HUDEP-2 (cell line): ENCODE data around the gene NTRK2.
"Not testable (repeated sequence)": the region's sequence is repeated elsewhere in the genome, so short reads cannot be mapped to it uniquely, and the experiment has no call there.

ENCODE experiments used
- DNase-seq, 76 experiments: peaks; one replicate each; lab custom pipeline; 2025; ENCODE audit not compliant: unreplicated experiment in 76 of 76; lab: John Stamatoyannopoulos, UW

NTRK2 gene

DNA sequence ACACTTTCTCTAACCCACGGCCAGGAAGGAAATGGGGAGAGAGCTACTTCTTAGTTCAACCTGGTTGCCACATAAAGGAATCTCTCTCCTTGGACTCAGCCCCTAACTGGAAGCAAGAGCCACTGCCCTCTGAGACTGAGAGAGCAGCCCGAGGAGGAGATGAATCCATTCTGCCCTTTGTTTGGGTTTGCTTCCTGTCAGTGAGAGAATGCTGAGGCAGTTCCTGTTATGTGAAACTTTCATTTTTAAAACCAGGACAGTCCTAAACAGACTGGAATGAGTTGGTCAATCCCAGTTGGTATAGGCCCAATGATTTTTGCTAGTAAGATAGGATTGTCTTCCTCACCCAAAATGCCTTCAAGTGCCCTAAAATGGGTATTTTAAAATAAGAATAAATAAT, 205.1 kb downstream of the NTRK2 start:
- no peak for DNase-seq

DNA sequence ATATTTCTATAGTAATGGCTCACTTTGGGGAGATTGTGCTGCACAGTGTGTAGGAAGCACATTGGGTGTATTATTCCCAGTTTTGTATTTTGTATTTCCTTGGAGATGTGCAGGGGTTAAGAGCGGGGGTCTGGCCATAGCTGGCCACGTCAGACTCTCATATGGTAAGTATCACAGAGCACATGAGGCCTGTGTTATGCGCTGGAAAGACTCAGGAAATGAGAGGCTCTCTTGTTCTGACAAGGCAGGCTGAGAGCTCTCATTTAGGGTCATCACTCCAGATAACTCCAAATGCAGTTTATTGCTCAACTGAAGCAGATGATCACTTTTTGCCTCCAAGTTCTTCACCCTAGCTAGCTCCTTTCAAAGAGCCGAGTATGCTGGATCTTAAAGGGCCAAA, 205.7 kb downstream of the NTRK2 start:
- DNase-seq, result no peak

DNA sequence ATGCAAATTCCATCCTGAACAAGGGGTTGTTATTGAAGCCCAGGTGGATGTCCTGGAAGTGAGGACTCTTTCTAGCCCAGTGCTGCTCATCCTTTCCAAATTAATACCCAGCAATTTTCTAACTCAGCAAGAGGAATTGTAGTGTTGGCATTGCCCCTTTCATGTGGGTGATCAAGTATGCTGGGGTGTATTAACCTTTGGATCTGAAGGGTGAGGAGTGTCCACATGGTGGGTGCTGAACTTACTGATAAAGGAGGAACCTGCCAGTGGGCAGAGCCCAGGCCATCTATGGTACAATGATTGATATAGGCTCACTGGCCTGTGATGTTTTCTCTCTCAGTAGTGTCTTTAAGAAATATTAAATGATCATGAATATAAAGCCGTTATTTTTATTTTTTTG, 210.1 kb downstream of the NTRK2 start:
- no peak for DNase-seq

DNA sequence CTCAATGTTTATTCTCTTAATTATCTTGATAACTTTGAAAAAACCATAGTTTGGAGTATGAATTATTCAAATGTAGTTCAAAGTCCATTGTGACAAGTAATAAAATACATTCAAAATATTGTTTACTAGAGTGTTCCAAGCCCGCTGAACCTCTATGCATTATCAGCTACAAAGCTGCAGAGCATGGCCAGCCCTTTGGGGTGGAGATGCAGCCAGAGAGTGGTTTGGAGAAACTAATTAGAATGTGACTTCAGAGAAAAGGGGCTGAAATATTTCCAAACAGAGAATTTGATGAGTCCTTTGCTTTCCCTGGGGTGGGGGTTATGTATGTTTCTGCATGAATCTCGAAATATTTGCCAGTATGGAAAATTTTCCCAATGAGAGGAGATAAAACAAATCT, 211.3 kb downstream of the NTRK2 start:
- DNase-seq, result no peak

DNA sequence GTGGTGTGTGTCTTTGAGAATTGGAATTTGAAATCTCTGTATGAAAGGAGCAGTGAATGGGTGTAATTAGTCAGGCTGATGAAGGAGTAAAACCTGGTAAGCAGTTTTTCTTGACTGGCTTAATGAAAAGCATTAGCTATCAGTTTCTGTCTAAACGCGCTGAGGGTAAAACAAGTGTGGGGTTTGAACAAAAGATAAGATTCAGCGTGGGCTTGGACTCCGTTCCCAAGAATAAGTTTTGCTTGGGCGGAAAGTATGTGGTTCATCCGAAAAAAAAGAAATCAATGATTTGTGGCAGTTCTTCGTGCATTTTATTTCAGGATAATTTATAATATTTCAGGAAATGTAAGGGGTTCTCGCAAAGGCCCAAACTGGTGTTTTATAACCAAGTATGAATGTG, 217.3 kb downstream of the NTRK2 start:
- DNase-seq, result no peak

DNA sequence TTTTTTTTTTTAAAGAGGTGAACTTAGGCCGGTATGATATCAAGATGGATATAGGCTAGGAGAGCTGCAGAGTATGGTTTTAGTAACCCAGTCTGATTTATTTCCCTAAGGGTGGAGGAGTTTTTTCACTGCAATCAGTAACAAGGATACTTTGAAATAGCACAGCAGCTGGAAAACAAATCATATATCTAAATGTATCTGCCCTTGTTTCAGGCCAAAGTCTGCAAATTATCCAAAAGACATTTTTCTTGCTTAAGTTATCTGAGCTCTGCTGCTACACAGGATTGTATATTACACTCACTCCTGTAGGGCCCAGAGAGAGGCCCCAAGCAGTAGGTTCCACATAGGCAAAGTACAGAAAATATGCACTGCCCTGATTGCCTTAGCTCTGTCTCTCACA, 222.4 kb downstream of the NTRK2 start:
- no peak for DNase-seq

DNA sequence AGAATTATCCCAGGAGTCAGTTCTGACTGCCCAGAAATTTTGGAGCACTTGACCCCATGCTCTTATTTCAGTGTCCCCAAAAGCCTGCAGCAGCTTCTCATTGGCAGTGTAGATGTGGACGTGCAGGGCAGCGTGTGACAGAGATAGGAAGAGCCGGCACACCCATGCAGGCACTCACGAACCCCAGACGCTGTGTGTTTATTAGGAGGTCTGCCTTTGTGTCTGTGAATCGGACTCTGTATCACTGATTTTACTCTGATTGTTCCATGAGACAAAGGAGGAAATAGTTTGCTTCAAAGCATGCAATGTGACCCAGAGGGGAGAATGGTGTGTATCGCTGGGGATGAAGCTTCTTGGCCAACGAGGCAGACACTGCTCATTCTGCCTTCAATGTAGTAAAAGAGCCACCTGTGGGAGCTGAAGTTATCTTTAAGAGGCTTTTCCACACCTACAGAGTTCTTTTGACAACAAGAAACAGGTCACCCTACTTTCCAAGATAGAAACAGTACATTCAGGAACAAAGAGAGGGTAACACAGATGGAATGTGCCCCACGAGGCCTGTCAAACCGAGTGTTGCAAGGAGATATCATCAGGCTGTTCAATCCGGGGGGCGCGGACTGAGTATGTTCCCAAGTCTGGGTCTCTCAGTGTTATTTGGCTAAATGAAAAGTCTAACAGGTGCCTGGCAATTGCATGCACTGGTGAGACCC, 224.0 kb downstream of the NTRK2 start:
- DNase-seq, result no peak

DNA sequence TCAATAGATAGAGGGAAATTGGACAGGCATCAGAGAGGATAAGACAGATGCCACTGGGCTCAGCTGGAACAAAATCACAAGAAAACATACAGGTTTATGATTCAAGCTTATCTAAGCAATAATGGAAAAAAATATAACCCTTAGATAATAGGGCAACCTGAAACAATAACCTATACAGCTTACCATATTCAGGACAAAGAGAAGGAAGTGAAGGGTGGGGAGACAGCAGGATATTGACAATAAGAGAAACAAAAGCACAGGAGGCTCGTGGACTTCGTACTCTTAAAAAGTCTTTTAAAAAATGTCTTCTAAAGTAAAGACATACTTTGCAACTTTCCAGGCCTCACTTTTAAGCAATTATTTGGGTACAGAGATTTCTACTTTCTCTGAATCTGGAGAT, 225.3 kb downstream of the NTRK2 start:
- no peak for DNase-seq

DNA sequence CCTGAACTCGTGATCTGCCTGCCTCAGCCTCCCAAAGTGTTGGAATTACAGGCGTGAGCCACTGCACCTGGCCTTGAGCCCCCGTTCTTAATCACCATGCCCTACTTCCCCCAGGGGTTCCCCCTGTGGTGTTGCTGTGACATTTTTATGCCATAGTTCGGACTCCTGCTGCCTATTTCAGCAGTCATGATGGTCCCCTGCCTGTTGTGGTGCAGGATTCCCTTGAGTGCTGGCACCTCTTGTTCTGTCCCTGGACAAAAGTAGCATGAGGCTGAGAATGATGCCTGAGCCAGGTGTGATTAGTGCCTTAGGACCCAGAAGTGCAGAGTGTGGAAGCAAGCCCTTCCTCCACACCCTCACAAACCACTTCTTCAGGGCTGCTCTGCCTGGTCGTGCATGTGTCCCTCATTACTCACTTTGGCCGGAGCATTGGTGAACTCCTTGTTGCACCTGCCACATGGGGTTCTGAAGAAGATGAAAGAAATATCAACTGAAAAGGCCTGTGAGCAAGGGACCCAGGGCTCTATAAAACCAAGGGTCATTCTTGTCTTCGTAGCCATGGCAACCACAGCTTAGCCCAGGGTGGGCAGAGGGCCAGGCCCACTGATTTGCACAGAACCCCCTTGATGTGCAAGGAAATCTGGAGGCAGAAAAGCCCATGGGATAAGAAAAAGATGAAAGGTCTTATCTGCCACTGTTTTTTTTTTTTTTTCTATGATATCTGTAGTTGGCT, 228.0 kb downstream of the NTRK2 start:
- no peak for DNase-seq

DNA sequence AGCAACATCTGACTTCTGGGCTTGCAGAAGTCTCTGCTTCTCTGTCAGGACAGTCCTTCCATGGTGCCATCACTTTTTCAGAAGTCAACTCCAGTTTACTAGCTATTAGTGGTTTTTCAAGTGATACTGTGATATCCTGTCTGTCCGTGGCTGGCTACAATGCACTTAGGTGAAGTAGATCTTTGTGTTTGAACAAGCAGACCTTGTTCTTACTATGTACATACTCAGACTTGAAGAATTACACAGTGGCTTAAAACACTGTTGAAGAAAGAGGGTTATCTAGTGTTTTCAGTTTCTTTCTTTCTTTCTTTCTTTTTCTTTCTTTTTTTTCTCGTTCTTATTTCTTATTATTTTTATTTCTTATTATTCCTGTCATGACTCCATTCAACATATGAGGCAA, 228.7 kb downstream of the NTRK2 start:
- no peak for DNase-seq

DNA sequence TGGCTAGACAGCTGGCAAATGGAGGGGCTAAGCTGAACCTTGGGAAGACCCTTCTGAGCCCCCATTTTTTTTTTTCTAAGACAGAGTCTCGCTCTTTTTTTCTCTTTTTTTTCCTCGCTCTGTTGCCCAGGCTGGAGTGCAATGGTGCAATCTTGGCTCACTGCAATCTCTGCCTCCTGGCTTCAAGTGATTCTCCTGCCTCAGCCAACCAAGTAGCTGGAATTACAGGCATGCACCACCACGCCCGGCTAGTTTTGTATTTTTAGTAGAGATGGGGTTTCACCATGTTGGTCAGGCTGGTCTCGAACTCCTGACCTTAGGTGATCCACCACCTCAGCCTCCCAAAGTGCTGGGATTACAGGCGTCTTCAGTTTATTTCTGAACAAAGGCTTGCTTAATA, 229.1 kb downstream of the NTRK2 start:
- DNase-seq, result not testable (repeated sequence)

DNA sequence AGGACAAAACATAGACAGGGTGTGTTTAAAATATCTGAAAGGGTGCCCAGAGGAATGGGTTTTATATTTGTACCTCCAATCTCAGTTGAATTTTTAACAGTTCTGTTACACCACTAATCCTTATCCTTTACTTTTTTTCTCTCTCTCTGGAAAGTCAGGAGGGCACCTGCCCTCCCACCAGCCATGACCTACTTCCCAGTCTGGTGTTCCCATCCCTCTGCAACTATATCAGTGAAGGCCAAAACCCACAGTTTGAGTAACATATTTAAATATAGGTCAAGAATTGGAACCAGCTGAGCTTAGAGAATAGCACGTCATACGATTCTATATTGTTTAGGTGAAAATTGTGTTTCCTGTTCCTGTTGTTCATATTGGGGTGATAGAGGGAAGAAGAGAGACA, 229.8 kb downstream of the NTRK2 start:
- DNase-seq, result no peak

DNA sequence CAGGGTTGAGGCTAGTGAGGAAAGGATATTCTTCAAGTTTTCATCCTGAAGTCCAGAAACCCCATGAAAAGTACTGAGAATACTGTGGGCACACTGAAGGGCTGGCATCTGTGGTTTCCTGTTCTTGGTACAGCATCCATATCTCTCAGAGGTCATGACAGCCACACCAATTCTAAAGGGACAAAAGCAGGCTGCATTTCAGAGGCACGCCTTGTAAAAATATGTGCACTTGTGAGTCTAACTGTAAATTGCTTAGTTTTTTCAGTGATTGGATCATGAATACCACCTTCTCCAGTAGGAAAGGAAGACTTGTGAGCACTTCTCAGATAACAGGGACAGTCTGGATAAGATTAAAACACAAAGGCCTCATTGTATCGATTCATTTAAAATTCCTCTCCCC, 230.9 kb downstream of the NTRK2 start:
- no peak for DNase-seq

DNA sequence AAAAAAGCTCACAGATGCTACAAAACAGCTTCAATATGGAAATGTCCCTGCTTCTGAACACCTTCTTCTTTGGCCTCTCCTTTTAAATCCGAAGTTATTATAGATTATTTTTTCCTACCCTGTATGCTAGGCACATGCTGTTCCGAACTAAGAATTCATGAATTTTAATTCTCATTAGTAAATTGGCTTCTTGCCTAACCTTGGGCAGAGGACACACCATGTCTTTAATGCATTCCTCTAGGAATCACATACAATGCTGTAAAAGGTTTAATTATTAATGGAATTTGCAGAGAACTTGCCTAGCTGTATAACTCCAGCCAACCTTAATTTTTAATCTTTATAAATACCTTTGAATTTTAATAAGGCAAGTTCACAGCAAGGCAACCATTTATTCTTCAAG, 234.4 kb downstream of the NTRK2 start:
- DNase-seq, result no peak

DNA sequence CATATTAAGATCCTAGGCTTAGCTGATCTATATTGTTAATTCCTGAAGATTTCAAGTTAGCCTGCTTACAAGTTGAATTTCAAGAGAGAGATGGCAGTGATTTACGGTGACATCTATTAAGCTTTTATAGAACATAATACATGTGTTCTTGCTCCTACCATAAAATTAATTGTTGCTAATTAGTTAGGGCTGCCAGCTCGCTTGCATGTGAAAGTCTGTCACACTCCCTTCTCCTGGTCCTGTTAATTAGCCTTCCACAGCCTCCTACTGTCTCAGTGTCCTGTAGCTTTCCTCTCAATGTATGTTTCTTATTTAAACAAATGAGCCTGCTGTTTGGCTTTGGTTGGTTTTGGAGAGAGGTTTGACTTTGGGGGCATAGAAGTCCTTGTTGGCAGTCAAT, 247.2 kb downstream of the NTRK2 start:
- DNase-seq, result no peak

DNA sequence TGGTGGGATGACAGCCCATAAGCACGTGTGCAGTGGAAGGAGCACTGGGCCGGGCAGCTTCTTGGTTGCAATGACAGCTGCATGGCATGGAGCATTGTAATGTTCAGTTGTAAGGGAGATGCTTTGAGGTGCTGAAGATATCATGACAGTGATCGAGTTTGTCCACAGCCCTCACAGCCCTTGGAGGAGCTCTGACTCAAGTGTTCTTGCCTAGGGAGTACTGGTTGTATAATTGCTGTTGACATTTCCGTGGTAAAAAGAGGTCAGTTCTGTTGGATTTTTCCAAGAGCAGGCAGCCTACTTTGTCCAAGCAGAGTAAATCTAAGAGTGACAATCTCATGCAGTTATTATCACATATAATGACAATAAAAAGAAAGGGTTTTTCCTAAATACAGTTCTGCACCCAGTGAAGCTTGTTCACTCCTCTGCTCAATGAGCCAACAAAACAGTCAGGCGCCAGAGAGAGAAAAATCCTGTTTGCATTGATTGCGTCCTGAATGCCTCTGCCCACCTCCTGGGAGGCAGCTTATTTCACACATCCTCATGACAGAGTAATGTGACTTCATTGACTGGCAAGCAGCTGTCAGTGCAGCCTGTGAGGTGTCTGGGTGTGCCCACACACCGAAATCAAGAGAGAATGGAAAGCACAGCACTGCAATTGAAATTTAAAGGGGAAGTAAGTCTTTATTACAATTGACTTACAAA, 248.0 kb downstream of the NTRK2 start:
- no peak for DNase-seq

DNA sequence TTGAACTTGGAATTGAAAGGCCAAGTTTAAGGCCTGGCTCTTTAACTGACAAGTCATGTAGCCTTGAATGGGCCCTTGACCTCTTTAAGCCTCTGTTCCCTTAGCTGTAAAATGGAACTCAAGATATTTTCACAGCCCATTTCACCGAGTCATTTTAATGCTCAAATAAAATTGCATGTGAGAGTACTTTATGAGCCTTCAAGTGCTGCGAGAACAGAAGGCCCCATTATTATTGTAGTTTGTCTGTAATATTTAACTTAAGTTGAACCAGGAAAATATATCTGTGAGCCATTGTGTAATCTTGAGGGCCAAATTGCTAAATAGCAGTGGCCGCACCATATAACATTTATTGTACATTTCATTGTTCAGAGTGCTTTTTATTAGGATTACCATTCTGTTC, 249.9 kb downstream of the NTRK2 start:
- DNase-seq, result no peak

DNA sequence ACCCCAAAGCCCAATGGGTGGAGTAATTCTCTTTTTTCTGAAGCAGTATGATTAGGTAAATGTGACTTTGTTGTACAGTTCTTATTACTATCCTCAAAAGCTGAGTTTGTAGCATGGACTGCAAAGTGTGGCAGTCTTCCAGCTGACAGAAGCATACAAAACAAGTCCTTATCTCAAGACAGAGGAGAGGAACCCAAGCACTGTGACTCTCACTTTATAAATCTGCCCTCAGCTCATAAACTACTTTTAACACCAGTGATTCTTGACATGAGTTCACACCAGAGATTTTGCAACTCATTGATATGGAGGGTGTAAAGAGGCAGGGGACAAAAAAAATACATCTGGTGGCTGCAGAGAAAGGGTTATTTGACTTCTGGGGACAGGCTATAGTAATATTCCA, 251.6 kb downstream of the NTRK2 start:
- no peak for DNase-seq

DNA sequence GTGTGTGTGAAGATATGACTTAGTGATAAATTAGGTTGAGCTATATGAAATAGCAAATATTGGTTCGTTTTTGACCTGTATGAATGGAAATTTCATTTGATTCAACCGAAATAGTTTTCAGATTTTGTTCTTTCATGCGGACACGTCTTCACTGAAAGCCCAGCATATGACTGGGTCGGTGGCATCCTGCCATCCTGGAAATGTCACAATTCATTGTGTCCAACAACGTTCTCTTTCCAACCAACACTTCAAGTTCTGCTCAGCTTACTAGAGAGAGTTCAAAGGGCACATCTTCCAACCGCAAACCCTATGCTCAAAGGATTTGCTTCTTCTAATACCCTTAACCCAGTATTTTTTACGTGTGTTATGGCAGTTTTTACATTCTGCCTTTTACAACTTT, 252.5 kb downstream of the NTRK2 start:
- DNase-seq, result no peak

DNA sequence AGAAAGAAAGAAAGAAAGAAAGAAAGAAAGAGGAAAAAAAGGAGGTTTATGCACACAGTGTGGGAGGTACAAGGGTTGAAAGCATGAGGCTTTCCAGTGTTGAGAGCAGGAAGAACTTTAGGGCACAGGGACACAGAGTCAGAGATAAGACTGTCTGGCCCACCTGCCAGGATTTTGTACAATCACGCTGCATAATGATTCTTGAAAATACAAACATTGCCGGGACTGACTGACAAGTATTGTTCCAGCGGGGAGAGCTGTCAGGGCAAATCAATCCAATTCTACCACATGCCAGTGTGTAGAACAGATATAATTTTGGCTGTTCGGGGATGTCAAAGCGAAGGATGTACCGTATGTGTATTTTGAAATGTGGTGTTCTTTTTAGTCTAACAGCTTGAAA, 254.7 kb downstream of the NTRK2 start:
- DNase-seq, result no peak

DNA sequence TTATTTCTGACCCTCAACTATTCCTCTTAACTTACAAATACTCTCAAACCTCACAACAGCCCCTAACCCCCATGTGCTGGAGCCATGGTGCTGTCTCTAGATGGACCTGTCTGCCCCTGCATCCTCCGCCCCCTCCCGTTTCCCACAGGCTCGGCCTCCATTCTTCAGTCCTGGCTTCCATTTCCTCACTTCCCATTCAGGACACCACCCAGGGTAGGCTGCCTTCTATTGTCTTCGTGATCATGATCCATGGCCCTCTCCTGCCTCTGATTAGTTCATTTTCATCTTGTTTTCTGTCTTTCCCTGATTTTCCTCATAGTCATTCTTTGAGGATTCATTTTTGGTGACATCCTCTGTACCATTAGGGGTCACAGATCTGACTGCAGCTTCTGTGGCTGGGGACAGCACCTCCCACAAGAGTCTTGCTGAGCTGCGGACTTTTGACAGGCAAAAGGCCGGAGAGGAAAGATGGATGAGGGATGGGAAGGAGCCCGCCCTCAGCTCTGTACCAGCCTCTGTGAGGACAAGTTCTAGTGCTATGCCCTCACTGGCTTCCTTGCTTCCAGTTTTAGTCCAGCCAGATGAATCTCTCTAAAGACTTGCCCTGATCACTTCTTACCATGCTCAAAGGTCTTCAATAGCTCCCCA, 255.8 kb downstream of the NTRK2 start:
- no peak for DNase-seq

DNA sequence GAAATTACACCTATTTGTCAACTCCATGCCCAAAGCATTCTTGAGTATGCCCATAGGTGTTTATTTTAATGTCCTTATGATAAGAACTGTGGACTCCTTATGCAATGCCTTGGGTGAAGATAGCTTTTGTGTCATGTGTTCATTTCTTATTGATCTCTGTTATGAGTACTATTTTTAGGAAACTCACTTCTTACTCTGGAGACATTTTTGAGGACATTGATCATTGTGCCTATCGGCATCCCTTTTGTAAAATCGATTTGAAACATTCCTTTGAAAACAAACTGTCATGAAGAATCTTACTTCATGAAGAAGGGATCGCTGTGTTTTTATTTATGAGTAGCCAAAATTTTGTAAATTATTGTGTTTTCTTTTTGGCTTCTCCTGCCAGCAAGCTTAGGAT, 257.3 kb downstream of the NTRK2 start:
- DNase-seq, result no peak
